Osteocyte (in vitro differentiated cells): ENCODE data around the gene TNS3. TPM values are rescaled to one million over a fixed set of nuclear protein-coding genes. Genes with fewer than 3 reads are reported as not detected.

Experiments
- DNase-seq: peaks from one replicate; pipeline ENCODE4 v3.0.0; 2021; ENCODE audit warnings: mixed read lengths; ENCODE audit not compliant: unreplicated experiment; ENCODE audit errors: extremely low spot score
- H3K27ac Mint-ChIP-seq: one replicate; pipeline ENCODE4 v1.8.0; 2021; ENCODE audit warnings: mild to moderate bottlenecking, mixed read lengths; ENCODE audit not compliant: unreplicated experiment
- H3K27me3 Mint-ChIP-seq: one replicate; pipeline ENCODE4 v1.8.0; 2021; ENCODE audit warnings: mixed read lengths; ENCODE audit not compliant: unreplicated experiment
- H3K36me3 Mint-ChIP-seq: one replicate; pipeline ENCODE4 v1.8.0; 2021; ENCODE audit warnings: mixed read lengths; ENCODE audit not compliant: unreplicated experiment
- H3K4me1 Mint-ChIP-seq: one replicate; pipeline ENCODE4 v1.8.0; 2021; ENCODE audit warnings: mixed read lengths; ENCODE audit not compliant: unreplicated experiment
- H3K4me3 Mint-ChIP-seq: one replicate; pipeline ENCODE4 v1.8.0; 2021; ENCODE audit warnings: mild to moderate bottlenecking, moderate library complexity, mixed read lengths; ENCODE audit not compliant: unreplicated experiment
- H3K9me3 Mint-ChIP-seq: one replicate; pipeline ENCODE4 v1.8.0; 2021; ENCODE audit warnings: mixed read lengths; ENCODE audit not compliant: unreplicated experiment
- total RNA-seq: library from RNA; stranded (reverse); gene quantifications from 2 replicates; pipeline ENCODE4 v1.2.1, GENCODE V29; 2021
- TF ChIP-seq, protein P1 (sequence below): fragments of 200-600 bp; sonication (generic); IDR thresholded peaks from 2 replicates; pipeline ENCODE4 v1.5.0; 2021; ENCODE audit warnings: antibody characterized with exemption, mild to moderate bottlenecking, moderate library complexity

Gene TNS3
- total RNA-seq, 1 donor from 2014 or later = 93.8 TPM

DNA sequence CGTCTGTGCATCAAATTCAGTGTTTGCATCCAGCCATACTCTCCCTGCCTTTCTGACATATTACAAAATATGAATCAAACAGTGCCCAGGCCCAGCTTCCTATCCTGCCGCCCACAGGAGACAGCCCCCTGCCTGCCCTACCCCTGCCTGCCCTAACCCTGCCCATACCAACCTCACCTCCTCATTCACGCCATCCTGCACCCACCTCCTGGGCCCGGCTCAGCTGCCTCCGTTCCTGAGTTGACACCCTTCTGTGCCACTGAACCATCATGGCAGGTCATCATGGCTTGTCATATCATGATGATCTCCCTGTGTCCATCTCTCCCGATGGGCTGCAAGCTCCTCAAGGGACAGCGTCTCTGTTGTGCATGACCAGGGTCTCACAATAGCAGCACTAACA lies 72.3 kb downstream of the TNS3 start:
- H3K9me3 Mint-ChIP-seq = no peaks in the 10 kb centered on the region
- no peak overlapping the region for H3K27ac Mint-ChIP-seq
- DNase-seq = no peak
- H3K4me1 Mint-ChIP-seq = peaks cover 50% of the 10 kb centered on the region
- no peaks in the 10 kb centered on the region for H3K27me3 Mint-ChIP-seq
- peaks cover 13% of the 10 kb centered on the region for H3K36me3 Mint-ChIP-seq
- TF ChIP-seq, protein P1, sequence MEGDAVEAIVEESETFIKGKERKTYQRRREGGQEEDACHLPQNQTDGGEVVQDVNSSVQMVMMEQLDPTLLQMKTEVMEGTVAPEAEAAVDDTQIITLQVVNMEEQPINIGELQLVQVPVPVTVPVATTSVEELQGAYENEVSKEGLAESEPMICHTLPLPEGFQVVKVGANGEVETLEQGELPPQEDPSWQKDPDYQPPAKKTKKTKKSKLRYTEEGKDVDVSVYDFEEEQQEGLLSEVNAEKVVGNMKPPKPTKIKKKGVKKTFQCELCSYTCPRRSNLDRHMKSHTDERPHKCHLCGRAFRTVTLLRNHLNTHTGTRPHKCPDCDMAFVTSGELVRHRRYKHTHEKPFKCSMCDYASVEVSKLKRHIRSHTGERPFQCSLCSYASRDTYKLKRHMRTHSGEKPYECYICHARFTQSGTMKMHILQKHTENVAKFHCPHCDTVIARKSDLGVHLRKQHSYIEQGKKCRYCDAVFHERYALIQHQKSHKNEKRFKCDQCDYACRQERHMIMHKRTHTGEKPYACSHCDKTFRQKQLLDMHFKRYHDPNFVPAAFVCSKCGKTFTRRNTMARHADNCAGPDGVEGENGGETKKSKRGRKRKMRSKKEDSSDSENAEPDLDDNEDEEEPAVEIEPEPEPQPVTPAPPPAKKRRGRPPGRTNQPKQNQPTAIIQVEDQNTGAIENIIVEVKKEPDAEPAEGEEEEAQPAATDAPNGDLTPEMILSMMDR = no peak
- H3K4me3 Mint-ChIP-seq = no peak overlapping the region

DNA sequence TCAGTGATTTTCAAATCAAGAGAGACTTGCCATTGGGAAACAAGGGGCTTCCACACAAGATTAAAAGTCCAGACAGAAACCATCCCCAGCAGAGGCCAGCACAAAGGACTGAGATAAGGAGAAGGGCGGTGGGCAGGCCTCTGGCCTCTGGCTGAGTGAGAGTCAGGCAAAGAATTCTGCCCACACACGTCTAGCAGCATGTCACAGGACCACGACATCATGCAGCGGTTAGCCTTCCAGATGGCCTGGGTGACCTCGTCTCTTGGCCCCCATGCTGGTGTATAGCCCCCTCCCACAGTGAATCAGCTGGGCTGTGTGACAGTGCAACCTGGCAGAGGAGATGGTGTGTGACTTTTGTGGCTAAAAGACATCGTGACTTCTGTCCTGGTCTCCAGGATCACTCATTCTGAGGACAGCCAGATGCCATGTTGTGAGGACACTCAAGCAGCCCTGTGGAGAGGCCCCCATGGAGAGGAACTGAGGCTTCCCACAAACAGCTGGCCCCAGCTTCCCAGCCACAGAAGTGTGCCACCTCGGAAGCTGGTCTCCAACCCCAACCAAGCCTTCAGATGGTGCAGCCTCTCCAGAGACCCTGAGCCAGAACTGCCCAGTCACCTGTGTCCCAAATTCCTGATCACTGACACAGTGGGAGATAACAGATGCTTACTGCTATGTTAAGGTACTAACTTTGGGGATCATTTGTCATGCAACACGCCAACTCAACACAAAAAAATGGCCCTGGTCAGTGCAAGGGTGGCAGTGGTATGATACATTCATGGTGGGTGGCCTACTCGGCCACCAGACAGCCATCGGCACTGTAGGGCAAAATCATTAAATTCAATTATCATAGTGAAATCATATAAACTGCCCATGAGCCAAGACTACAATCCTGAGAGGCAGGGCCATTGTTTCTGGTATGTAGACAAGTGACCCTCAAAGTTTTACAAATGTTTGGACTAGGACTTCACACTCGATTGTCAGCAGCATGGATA lies 73.2 kb downstream of the TNS3 start:
- Mint-ChIP-seq H3K4me1 (peaks cover 54% of the 10 kb centered on the region), H3K27ac (no peak overlapping the region), H3K4me3 (no peak overlapping the region), H3K36me3 (peaks cover 13% of the 10 kb centered on the region), H3K9me3 (no peaks in the 10 kb centered on the region), H3K27me3 (no peaks in the 10 kb centered on the region)
- TF ChIP-seq, protein P1 = no peak
- DNase-seq = no peak

DNA sequence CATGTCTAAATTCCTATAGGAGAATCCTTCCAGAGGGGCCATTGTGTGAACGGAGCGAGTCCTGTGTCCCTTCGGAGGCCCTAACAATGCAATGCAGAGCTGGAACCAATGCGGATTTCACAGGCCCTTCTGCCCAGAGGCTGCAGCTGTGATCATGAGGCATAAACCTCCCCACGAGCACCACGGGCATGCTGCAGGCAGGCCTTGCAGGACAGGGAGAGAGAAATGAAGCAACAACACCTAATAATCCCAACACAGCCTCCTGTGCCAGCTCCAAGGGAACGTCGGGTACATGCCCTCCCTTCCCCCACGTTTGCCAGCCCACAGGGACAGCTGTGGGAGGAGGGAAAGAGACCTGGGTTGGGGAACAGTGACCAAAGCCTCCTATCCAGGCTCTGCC lies 74.4 kb downstream of the TNS3 start:
- Mint-ChIP-seq H3K4me1 (peaks cover 62% of the 10 kb centered on the region), H3K27me3 (no peaks in the 10 kb centered on the region), H3K9me3 (no peaks in the 10 kb centered on the region), H3K27ac (peak overlapping the region; percentile 45), H3K4me3 (no peak overlapping the region), H3K36me3 (peaks cover 13% of the 10 kb centered on the region)
- DNase-seq = no peak
- TF ChIP-seq, protein P1 = no peak

GRCh38 chr7:47506382-47507339 lies 75.2 kb downstream of the TNS3 start:
- Mint-ChIP-seq H3K36me3 (peaks cover 13% of the 10 kb centered on the region), H3K9me3 (no peaks in the 10 kb centered on the region), H3K4me3 (no peak overlapping the region), H3K4me1 (peaks cover 64% of the 10 kb centered on the region), H3K27me3 (no peaks in the 10 kb centered on the region), H3K27ac (peak overlapping the region; percentile 45)
- no peak for DNase-seq
- TF ChIP-seq, protein P1 = no peak
